Prostate gland (tissue), 2 donors: ENCODE measurements around the gene GTPBP2.

ENCODE experiments used
- CTCF ChIP-seq, 4 experiments: fragments of 200-600 bp in 2 of 4; fragments of 450-650 bp in 2 of 4; sonication (generic) in 2 of 4; IDR thresholded peaks; 1 replicate in 3 of 4; 2 replicates in 1 of 4; pipeline ENCODE4 v1.5.1; 2016 to 2019; ENCODE audit warnings: antibody characterized with exemption in 4 of 4, mild to moderate bottlenecking in 2 of 4, moderate library complexity in 2 of 4
- POLR2A ChIP-seq: fragments of 450-650 bp; IDR thresholded peaks from one replicate; pipeline ENCODE4 v1.6.1; 2016; ENCODE audit warnings: antibody characterized with exemption, mild to moderate bottlenecking
- POLR2AphosphoS5 ChIP-seq: sonication (generic); formaldehyde crosslinking; IDR thresholded peaks from one replicate; pipeline ENCODE4 v1.6.1; 2017; ENCODE audit warnings: antibody characterized with exemption

GRCh38 chr6:43627008-43627825, 1.8 kb downstream of the GTPBP2 start:
- TF ChIP-seq CTCF (IDR thresholded peaks at IDR 0.05) (no peak), POLR2A (no peak), POLR2AphosphoS5 (no peak)
